GM18505 (cell line): ENCODE results near the gene TUBGCP3.
"Not testable (repeated sequence)": the region's sequence is repeated elsewhere in the genome, so short reads cannot be mapped to it uniquely, and the experiment has no call there.

Experiments used
- ATAC-seq: cut with Tn5 transposase; IDR thresholded peaks from one replicate; pipeline ENCODE4 v1.9.1; 2021; ENCODE audit not compliant: unreplicated experiment
- POLR2A ChIP-seq: IDR thresholded peaks from 4 replicates; pipeline ENCODE4 v1.6.1; 2011; ENCODE audit warnings: borderline replicate concordance; ENCODE audit not compliant: insufficient read depth, insufficient read length; ENCODE audit errors: extremely low read depth

Gene TUBGCP3

DNA sequence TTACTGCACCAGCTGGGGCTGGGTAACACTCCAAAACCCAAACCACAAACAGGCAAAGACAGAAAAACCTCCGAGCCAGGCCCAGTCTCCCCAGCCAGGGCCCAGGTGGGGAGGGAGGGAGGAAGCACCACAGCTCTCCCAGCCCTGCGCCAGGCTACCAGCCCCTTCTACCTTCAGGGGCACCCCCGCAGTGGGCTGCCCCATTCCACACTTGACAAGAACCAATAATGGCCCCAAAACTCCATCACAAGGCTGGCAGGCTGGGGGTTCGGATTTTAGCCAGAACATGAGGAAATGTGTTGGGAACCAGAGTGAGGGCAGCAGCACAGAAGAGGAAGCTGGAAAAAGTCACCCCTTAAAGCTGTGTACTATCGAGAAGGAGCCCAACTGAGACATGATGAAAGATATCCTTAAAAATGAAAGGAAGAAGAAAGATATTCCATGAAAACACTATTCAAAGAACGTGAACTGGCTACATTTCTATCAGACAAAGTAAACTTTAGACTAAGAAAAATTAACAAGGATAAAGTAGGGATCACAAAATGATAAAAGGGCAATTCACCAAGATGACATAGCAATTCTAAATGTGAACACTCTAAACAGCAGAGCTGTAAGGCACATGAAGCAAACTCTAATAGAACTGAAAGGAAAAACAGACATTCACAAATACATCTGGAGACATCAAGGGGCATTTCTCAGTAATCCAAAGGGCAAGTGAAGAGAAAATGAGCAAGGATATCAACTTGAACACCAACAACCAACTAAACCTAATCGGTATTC is 12.9 kb downstream of the TUBGCP3 start:
- no peak for ATAC-seq
- no peak for TF ChIP-seq POLR2A

DNA sequence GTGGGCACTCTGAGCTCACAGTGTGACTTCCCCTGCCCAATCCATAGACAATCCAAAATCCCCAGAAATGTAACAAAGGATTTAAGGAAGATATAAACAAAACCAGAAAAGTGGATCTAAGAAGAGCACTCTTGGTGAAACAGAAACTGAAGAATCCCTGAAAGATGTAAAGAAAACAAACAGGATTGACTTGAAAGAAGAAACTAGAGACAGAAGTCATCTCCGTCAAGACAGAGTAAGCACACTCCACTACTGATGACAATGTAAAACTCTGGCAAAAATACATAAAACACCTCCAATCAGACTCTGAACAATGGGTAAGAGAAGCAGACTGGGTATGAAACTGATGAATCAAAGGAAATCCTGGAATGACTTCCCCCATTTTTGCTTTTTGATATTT is 13.5 kb downstream of the TUBGCP3 start:
- no peak for ATAC-seq
- TF ChIP-seq POLR2A: no peak

DNA sequence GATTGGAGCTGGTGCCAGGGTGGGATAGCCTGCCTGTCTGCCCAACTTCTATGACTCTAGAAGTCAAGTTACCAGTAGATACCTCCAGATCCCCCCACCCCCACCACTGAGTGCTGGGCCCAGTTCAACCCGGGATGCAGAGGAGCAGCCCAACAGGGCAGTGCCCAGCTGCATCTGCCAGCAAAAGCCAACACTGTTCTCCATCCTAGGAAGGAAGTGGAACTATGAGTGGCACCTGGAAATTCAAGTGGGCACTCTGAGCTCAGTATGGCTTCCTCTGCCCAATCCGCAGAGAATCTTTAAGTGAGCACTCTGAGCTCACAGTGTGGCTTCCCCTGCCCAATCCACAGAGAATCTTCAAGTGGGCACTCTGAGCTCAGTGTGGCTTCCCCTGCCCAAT is 14.2 kb downstream of the TUBGCP3 start:
- ATAC-seq: no peak
- no peak for TF ChIP-seq POLR2A

DNA sequence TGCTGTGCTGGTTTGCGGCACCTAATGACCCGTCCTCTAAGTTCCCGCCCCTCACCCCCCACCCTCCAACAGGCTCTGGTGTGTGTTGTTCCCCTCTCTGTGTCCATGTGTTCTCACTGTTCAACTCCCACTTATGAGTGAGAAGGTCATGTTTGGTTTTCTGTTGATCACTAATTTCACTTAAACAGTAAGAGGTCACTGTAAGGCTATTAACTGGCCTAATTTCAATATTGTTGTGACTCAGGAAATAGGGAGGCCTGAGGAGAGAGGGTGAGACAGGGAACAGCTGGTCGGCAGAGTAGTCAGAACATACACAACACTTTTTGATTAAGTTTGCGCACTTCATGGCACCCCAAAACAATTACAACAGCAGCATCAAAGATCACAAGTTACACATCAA is 15.6 kb downstream of the TUBGCP3 start:
- TF ChIP-seq POLR2A: no peak
- no peak for ATAC-seq

DNA sequence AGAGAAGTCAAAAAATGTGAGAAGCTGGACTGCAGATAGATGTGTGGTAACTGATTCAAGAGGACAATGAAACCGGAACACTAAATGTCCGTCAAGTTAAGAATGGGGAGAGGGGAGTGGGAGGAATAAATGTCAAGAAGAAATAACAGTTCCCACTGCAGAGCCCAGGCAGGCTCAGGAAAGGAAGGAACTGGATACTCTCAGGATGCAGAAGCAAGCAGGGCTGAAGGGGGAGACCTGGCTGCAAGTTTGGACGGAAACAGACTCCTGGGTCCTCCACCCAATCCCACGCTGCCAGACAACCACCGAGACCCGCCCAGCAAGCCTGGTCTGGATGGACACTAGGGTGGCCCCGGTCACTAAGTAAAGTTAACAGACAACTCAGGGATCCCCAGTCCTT is 18.1 kb downstream of the TUBGCP3 start:
- no peak for TF ChIP-seq POLR2A
- no peak for ATAC-seq

DNA sequence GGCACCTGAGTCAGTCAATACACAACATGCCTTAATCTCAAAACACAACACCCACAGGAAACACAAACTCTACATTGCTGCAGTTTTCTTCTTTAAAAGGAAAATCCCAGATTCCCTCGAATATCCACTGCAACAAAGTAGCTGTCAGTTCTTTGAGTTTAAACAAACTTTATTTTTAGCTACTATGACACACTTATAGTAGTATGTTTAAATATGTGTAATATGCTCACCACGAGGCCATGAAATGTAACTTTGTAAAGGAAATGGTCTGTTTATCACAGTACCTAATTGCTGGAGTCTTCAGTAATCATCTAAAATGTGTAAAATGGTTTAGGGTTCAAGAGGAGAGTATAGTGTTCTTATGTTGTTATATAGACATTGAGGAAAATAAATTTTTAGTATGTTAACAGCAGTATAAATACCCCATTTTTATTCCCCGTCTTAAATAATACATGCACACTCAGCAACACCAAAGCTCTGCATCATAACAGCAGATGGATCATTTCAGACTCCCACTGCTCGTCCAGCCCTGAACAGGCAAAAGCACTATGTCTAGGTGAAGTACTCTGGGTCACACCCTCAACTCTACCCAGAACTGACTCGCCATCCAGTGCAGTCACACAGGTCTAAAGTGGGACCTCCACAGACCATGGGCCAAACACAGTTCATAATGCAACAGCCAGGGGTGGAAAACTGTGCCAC is 20.6 kb downstream of the TUBGCP3 start:
- TF ChIP-seq POLR2A: no peak
- ATAC-seq: no peak

- TF ChIP-seq POLR2A: no peak
- no peak for ATAC-seq
Observed at GRCh38 chr13:112562786-112563383, 25.1 kb downstream of the TUBGCP3 start.

GRCh38 chr13:112562254-112562653 is 25.7 kb downstream of the TUBGCP3 start:
- ATAC-seq: no peak

GRCh38 chr13:112561478-112561877 is 26.5 kb downstream of the TUBGCP3 start:
- no peak for TF ChIP-seq POLR2A

More at GRCh38 chr13:112562254-112562653, 25.7 kb downstream of the TUBGCP3 start:
- no peak for TF ChIP-seq POLR2A

DNA sequence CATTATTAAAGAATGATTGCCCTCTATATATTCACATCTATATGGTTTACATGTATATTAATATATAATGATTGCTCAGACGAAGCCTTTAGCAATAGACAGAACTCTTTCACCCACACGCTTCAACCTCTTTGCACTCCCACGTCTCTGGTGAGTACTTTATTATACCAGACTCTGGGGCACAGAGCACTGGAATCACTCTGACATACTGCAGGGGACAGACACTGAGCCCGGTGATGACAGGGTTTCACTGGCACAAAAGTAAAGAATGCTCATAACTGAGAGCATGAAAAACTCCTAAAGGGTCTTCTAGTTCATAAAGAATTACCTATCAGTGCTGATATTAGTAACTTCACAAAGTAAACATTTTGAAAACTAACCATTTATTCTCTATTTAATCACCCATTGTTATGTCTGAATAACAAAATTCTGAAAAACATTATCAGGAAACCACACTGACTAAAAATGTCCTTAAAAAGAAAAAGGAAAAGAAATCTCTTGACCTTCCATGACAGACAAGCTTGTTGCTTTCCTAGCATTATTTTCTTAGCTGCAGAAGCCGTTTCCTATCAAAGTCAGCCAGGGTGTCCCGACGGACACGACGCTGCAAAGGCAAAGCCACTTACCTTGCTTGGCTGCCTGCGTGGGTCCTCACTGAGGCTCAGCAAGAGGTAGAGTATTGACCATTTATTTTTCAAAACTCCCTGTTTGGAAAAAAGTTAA is 29.1 kb downstream of the TUBGCP3 start:
- no peak for TF ChIP-seq POLR2A
- no peak for ATAC-seq

More at GRCh38 chr13:112561478-112561877, 26.5 kb downstream of the TUBGCP3 start:
- ATAC-seq: no peak

DNA sequence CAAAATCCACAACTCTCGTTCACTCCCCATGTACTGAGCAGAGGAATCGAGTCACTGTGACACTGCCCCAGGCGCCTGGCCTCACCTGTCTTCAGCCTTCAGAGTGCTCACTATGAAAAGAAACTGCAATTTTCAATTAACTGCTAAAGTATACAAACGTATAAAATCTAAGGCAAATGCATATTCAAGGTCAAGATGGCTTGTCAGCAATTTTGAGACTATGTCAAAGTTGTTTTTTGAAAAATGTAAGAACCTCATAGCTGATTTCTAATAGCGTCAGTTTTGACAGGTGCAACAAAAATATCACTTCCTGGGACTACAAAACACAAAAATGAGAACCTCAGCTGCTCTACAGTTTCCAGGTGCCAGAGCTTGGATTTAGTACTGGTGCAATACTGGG is 31.4 kb downstream of the TUBGCP3 start:
- no peak for ATAC-seq
- TF ChIP-seq POLR2A: no peak

DNA sequence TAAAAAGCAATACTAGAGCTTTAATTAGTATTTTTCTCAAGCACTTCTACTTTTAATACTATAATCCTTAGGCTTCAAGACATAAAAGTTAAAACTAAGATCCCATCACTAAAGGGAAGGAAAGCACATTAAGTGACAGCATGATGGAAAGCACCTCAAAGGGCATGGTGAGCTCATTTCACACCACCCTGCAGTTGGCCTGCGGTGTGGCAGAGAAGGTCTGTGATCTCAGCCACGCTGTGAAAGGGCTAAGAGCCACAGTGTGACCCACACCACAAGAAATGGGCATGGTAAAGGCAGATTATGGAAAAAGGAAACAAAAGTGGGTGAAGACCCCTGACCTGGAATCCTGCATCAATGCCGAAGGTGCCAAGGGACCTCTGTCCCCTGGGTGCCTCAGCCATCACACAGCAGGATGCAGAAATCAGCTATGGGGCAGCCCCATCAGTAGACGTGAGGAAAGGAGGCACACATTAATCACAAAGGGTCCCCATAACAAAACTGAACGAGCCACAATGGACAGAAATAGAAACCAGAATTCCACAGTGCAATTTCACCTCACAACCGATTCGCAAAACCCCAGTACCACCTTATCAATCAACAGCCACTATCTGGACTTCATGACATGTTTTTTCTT is 33.6 kb downstream of the TUBGCP3 start:
- no peak for ATAC-seq
- TF ChIP-seq POLR2A: no peak

DNA sequence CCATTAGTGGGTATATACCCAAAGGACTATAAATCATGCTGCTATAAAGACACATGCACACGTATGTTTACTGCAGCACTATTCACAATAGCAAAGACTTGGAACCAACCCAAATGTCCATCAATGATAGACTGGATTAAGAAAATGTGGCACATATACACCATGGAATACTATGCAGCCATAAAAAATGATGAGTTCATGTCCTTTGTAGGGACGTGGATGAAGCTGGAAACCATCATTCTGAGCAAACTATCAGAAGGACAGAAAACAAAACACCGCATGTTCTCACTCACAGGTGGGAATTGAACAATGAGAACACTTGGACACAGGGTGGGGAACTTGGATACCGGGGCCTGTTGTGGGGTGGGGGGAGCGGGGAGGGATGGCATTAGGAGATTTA is 39.0 kb downstream of the TUBGCP3 start:
- ATAC-seq: not testable (repeated sequence)
